SIG-M5 (cell line): ENCODE results near the gene DDA1.
"Not testable (repeated sequence)": the region's sequence is repeated elsewhere in the genome, so short reads cannot be mapped to it uniquely, and the experiment has no call there.

Experiments used
- DNase-seq: peaks from one replicate; lab custom pipeline; 2025; lab: John Stamatoyannopoulos, UW

DDA1 gene

DNA sequence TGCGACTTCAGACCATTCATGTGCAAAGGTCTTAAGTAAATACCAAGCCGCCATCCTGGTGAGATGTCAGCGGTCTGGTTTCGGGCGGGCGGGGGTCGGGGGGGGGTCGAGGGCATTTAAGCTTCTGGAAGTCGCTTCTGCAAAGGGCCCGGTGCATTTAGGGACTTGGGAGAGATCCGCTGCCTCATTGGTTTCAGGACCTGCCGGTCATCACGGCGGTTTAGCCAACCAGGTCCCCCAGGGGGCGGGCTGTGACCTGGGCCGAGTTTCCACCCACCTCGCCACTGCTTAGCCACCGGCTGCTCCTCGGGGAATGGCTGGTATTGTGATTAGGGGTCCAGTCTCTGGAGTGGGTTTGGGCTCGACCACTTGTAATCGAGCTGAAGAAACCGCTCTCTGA is 19.9 kb upstream of the DDA1 start:
- no peak for DNase-seq

DNA sequence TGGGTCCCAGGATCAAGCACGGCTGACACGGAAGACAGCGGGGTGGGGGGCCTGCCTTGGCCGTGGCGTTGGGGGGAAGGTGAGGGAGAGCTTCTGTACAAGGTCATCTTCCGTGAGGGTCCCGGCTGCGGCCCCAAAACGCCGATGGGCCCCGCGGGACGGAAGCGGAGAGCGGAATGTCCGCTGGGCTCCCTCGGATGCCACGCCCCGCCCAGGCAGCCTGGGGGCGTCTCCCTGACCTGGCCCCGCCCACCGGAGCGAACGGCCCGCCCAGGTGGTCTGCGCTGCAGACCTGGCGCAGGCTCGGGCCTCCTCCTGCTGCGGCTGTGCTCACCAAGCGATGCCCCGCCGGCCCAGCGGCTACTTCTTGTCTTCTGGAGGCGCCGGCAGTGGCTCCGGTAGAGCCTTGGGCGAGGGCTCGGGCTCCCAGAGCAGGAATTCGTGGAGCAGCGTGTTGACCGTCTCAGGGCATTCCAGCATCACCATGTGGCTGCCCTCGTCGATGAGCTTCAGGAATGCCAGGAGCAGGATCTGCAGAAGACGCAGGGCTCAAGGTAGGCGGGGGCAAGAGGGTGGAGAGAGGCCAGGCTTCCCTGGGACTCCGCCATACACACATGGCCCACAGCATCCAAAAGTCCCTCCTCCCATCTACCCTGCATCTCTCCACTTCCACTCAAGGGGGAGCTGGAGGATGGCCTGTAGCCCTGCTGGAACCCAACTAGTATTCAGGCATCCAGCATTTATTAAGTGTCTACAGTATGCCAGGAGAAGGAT is 16.9 kb upstream of the DDA1 start:
- DNase-seq, result no peak

DNA sequence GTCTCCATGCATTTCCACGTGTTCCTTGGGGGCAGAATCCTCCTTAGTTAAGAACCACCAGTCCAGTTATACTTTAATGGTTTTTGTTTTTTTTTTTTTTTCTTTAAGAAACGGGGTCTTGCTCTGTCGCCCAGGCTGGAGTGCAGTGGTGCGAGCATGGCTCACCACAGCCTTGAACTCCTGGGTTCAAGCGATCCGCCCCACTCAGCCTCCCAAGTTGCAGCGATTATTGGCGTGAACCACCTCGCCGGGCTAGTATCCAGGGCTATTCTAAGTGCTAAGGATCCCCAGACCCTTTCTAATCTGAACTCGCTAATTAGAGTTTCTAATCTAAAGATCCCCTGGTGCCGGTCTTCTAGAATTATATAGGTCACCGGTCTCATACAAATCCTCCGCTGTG is 15.8 kb upstream of the DDA1 start:
- DNase-seq, result no peak

DNA sequence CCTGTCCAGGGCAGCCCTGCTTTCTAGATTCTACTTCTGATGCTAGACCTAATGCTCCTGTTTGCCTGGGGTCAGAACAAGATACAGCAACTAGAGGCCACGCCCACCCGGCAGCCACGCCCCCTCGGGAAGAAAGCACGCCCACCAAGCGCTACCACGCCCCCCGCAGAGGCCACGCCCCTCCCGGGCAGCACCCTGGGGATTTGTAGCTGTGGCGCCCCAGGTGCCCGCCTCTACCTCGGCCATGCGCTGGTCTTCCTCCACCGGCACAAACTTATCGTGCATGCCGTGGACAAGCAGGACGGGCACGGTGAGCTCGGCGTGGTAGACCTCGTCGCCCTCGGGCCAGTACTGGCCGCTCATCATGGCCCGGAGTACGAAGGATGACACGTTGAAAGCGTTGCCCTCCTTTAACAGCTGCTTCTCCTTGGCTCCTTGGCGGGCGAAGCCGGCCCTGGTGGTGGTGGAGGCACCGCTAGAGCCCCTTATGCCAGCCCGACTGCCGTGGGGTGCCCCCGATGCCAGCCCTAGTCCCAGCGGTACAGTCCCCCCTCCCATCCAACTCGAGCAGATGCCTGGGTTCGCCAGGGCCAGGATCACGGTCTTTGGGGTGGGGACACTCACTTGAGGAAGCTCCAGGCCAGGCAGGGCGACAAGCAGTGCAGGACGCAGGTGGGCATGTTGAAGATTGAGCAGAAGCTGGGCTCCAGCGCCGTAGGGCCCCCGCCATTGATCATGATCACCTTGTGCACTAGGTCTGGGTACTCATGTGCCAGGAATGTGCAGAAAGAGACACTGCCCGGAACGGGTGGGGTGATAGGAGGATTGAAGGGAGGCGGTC is 15.1 kb upstream of the DDA1 start:
- no peak for DNase-seq

DNA sequence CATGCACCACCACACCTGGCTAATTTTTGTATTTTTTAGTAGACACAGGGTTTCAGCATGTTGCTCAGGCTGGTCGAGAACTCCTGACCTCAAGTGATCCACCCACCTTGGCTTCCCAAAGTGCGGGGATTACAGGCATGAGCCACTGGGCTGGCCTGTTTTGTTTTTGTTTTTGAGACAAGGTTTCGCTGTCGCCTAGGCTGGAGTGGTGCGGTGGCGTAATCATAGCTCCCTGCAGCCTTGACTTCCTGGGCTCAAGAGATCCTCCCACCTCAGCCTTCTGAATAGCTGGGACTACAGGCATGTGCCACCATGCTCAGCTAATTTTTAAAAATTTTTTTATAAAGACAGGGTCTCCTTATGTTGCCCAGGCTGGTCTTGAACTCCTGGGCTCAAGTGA is 13.8 kb upstream of the DDA1 start:
- not testable (repeated sequence) for DNase-seq

DNA sequence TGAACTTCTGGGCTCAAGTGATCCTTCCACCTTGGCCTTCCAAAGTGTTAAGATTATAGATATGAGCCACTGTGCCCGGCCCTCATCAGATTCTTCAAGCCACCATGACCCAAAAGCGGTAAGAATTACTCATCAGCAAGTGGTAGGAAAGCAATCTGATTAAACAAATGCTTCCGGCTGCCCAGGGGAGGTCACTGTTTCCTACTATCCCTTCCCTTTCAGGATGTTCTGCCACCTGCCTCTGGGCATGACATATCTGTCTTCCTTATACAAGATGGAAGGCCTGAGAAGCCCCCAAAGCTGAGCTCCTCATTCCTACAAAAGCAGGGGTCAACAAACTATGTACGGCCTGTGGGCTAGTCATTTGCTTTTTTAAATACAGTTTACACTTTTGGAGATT is 13.1 kb upstream of the DDA1 start:
- no peak for DNase-seq

DNA sequence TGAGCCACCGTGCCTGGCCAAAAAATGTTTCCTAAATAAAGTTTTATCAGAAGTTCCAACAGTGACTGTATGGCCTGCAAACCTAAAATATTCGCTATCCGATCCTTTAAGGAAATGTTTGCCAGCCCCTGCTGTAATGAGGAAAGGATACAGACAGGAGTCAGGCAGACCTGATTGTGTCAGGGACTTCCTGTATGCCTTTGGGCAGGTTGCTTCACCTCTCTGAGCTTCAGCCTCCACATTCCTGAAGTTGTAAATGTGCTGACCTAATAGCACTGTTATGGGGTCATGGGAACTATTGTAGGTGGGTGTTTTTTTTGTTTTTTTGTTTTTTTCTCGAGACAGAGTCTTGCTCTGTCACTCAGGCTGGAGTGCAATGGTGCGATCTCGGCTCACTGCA is 12.4 kb upstream of the DDA1 start:
- DNase-seq, result no peak

DNA sequence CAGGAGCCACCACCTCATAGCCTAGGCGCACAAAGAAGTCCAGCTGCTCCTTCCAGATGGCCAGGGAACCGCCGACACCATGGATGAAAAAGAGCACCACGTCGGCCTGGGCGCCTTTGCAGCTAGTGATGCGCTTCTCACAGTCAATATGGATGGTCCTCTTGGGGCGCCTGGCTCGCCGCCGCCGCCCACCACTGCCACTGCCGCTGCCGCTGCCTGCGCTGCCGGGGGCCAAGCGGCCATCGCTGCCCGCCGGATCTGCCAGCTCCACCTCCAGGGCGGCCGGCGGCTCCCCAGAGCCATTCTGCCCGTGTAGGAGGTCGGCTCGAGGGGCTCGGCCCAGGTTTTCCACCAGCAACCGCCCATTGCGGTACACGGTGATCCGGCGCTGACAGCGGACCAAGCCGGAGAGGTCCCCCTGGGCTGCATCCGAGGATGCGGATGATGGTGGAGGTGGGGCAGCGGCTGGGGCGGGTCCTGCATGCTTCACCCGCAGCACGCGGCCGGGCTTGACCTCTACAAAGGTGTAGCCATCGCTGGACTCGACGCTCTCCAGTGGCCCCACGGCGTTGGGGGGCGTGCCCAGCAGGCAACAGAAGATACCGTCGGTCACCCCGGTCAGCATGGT is 8.3 kb upstream of the DDA1 start:
- no peak for DNase-seq

DNA sequence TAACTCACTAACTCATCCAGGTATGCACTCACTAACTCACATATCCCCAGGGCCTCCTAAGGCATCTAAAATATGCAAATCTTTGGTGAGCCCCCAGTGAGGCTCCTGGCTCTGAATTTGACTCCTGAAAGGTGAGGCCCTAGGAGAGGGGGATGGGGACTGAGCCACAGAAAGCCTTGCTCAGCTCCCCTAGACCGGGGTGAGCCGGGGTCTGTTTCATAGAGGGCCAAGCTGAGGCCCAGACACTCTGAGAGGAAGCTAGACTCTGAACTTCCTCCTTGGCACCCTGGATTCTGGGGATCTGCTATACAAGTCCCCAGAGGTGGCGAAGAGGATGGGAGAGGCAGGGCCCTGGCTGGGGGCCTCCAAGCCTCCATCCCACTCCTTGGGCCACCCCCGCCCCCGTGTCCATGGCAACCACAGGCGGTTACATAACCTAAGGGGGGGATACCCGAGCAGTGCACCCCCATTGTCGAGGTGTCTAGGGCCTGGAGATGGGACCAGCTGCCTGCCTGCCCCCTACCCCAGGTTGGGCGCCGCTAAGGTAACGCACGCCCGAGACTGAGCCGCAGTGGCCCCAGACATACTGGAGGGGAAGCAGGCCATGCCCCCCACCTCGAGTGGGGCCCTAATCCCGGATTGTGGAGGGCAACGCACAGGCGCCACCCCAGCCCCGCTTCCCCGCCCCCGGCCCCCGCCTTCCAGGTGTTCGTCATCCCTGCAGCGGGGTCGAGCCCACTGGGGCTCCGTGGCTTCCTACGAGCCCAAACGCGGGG is 6.8 kb upstream of the DDA1 start:
- no peak for DNase-seq

DNA sequence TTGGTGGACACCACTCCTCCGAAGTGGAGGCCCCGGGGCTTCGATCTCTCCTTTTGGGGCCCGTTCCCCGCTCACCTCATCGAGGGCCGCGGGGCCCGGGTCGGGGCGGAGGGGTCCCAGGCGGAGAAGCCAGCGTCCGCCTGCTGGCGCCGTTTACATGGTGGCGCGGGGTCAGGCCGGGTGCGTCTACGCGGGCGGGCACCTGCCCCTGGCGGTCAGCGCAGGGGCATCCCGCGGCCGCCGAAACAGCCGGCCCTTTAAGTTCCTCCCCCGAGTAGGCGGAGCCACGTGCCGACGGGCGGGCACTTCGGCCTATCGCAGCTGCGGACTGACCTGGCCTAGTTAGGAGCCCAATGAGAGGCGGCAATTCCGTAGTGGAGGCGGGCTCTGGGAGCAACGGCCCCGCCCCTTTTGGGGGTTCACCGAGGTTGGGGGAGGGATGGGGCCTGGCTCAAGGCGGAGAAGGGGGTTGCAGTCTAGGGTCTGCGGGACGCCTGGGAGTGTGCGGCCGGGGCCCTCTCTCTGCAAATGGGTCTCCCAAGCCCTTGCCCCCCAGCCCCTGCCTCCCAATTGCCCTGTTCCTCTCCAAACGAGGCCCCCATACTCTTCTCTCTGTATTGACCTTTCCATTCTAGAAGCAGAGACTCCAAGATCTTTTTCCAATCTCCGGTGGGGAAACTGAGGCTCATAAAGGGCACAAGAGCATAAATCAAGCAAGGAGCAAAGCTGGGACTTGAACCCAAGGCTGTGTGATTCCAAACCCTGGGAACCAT is 6.0 kb upstream of the DDA1 start, which contains the start of gene ABHD8:
ABHD8 (minus strand) TSS at position 259 of the 773 bp plus-strand sequence. CDS start 1,809 bp downstream, outside the sequence.
- no peak for DNase-seq

DNA sequence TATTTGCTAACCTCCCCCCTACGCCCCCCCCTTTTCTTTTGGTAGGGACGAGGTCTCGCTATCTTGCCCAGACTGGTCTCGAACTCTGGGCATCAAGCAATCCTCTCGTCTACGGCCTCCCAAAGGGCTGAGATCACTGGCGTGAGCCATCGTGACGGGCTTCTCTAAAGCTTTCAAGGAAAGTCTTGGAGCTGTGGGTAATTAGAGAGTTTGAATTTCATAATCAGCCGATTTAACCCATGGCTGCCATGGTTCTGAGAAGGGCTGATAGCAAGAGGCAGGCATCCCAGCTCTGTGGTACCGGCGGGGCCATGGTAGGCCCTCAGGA is 5.5 kb upstream of the DDA1 start:
- DNase-seq, result no peak

DNA sequence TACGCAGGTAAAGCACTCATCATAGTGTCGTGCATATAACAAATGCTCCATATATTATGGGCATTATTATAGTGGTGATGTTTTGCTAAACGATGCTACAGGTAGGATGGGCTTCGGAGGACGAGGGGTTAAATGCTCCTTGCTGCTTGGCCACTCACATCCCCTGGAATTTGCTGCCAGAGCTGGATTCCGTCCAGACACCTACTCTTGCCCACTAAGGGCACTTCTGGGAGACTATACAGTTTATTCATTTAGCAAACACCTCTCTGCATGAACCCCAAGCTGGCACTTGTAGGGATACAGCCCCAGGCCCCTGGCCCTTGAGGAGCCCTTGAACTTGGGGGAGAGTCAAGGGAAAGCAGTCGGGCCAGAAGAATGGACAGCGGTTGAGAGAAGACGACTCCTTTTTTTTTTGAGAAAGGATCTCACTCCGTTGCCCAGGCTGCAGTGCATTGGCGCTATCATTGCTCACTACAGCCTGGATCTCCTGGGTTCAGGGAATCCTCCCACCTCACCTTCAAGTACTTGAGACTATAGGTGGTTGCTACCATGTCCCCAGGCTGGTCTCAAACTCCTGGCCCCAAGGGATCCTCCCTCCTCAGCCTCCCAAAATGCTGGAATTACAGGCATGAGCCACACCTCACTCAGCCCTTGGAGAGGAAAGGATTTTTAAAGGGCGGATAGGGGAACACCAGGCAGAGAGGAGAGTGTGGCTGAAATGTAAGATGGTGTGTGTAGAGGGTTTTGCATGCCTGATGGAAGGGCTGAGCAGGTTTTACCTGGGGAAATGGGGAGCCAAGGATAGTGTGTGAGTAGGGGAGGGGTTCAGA is 4.8 kb upstream of the DDA1 start:
- no peak for DNase-seq

DNA sequence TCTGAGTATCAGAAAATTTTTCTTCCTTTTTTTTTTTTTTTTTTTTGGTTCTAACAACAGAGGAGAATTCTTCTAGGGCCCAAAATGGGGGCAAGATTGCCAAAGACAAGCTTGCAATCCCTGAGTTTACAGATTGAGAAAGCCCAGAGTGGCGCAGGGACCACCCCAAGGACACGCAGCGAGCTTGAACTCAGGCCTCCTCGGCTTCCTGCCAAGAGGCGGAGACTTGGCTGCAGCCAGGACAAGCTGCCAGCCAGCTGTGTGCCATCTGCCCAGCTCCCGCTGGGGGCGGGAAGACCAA is 4.2 kb upstream of the DDA1 start:
- no peak for DNase-seq

DNA sequence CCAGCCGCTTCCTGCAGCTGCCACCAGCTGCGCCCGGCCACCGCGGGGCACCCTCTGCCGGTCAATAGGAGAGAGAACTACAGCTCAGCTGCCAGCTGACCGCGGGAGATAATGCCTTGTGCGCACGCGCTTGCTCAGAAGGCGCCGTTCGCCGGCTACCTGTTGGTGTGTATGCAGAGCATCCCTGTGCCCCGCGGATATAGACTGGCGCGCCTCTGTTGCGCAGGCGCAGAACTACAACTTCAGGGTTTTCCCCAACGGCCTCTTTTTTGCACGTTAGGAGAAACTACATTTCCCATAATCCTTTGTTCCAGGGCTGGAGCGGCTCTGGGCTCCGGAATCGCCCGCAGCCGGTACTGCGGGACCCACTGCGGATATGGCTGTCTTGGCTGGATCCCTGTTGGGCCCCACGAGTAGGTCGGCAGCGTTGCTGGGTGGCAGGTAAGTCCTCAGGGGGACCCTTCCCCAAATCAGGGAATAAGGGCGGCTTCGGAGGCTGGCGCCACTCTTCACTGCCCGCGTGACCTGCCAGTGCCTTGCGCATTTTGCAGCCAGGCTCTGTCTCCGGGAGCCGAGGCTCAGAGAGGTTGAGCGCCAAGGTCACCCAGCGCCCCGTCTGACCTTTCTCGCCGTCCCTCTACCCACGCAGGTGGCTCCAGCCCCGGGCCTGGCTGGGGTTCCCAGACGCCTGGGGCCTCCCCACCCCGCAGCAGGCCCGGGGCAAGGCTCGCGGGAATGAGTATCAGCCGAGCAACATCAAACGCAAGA is 3.7 kb upstream of the DDA1 start, which contains the start of gene MRPL34:
MRPL34 (plus strand) TSS at position 356 of the 768 bp plus-strand sequence; CDS start at position 377, 21 bp downstream.
- DNase-seq, result peak; percentile 97

DNA sequence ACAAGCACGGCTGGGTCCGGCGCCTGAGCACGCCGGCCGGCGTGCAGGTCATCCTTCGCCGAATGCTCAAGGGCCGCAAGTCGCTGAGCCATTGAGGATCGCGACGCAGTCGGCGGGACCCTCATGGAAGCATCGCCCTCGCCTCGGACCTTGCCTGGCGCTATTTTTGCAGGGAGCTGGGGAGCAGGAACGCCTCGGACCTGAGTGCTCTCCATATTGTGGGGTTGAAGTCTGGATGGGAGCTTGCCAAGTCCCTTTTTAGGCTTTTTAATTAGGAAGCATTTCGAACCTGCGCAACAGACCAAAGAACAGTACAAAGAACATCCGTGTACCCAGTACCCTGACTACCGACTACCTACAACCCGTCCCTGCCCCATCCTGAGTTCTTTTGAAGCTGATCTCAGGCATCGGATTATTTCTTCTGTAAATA is 3.1 kb upstream of the DDA1 start:
- no peak for DNase-seq

DNA sequence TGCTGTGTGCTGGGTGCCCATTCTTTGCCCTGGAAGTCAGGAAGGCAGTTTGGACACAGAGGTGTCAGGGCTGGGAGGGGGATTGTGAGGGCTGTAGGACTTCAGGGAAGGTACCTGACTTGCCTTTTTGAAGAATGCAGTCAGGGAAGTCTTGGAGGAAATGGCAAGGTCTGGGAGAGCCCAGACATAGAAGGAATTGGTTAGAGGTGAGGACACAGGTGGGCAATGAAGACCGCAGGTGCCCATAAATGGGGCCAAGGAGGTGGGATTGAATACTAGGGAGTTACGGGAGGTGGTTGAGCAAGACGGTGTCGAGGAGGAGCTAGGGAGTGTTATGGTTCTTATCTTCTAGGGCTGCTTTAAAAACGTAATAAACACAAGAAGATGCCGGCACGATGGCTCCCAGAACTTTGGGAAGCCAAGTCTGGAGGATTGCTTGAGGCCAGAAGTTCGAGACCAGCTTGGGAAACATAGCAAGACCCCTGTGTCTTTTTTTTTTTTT is 1.4 kb upstream of the DDA1 start:
- no peak for DNase-seq

DNA sequence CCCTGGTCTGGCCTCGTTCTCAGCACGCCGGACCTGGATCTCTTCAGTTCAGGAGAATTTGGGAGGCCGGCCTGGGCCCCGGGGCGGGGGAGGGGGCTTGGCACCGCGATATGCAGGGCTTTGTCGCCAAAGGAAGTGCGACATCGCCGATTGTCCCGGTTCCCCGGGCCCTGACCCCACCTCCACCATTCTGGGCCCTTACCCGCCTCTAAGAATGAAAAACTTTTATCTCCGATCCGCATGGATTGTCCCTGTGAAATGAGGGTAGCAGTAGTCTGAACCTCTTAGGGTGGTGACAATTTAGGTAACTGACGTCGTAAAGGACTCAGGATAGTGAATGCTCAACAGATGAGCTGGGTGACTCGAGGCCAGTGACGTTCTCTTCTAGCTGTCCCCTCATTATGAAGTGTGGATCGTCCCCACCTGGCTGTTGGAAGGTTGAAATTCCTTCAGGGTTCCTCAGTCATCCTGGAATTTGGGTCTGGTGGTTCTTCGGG is 650 bp downstream of the DDA1 start:
- DNase-seq, result no peak

DNA sequence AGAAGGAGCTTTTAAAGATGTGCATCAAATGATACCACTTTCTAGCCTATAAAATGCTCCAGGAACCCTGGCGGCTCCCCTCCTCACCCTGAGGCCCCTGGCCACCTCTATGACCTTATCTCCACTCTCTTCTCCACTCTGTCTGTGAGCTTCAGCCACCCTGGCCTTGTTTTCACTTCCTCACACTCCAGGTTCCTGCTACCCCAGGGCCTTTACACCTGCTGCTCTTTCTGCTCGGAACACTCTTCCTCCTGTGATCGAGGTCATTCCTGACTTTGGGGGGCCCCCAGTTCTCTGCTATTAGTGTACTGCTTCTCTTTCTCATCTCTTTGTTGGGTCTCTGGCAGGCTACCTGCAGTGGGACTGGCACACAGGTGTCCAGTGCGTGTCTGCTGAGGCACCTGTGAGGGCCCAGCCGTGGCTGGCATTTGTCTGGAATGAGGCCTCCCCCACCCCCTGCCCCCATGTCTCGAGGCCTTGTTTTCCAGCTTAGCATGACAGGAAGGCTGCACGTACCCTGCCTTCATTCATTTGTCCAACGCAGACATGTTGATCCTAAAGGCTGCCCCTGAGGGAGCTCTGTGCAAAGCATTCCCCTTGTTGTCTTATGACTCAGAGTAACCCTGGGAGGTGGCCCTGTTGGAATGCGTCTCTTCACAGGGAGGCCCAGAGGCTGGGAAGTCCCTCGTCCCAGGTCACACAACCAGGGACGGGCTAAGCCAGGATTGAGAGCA is 2.3 kb downstream of the DDA1 start:
- no peak for DNase-seq
